ENCODE measurements around the gene PRKCB. TPM values are rescaled to one million over a fixed set of nuclear protein-coding genes. Genes with fewer than 3 reads are reported as not detected.

Gene PRKCB
- total and polyA plus RNA-seq, 2 of the 8 experiments (the other 6 are each of a cell fraction or from before 2014, with no cell fraction given): 7.1 to 12.1 TPM

GRCh38 chr16:23991066-23991465 is 155.3 kb downstream of the PRKCB start:
- H3K4me1 ChIP-seq (replicated peaks in 1 of 4; ENCODE audit: control insufficient read depth in 3 of 4, insufficient read depth in 4 of 4, low read length in 3 of 4): peaks cover 0 to 2% (median 0%) of the 10 kb centered on the region in 4 experiments; a peak in 2 of 7 replicates
- H2BK20ac ChIP-seq (ENCODE audit: low read length): no peak overlapping the region
- no peak overlapping the region for H4K5ac ChIP-seq (ENCODE audit: insufficient read length, low read depth, low read length)
- H3K9ac ChIP-seq (replicated peaks in 1 of 4; ENCODE audit: extremely low read depth in 1 of 4, low read depth in 3 of 4, low read length in 3 of 4): no peak overlapping the region
- H3K27me3 ChIP-seq (replicated peaks in 1 of 4; ENCODE audit: control insufficient read depth in 3 of 4, extremely low read depth in 1 of 4, insufficient read depth in 3 of 4, low read length in 3 of 4): no peaks in the 10 kb centered on the region
- no peak overlapping the region for H2BK120ac ChIP-seq (replicated peaks; ENCODE audit: low read depth, low read length)
- no peak overlapping the region for H3K4me2 ChIP-seq (ENCODE audit: insufficient read depth in 1 of 2, low read depth in 2 of 2, low read length in 2 of 2)
- no peak overlapping the region for H3K27ac ChIP-seq (ENCODE audit: low read depth, low read length)
- H3K18ac ChIP-seq (ENCODE audit: extremely low read depth, low read length): no peak overlapping the region
- H3K23me2 ChIP-seq (ENCODE audit: low read depth, low read length): no peaks in the 10 kb centered on the region
- H4K20me1 ChIP-seq (replicated peaks in 1 of 2; ENCODE audit: control insufficient read depth in 1 of 2, insufficient read depth in 2 of 2, low read length in 2 of 2): no peaks in the 10 kb centered on the region
- H3K4ac ChIP-seq (replicated peaks; ENCODE audit: insufficient read length, low read depth, low read length): no peak overlapping the region
- H2AFZ ChIP-seq (ENCODE audit: low read length): no peak overlapping the region
- no peak overlapping the region for H3K56ac ChIP-seq (replicated peaks; ENCODE audit: insufficient read length, low read depth, low read length)
- H3K14ac ChIP-seq (ENCODE audit: insufficient read length): no peak overlapping the region
- no peaks in the 10 kb centered on the region for H3K9me3 ChIP-seq (ENCODE audit: insufficient read depth in 2 of 2, low read depth in 1 of 2, low read length in 1 of 2)
- no peak overlapping the region for H3K4me3 ChIP-seq (ENCODE audit: extremely low read depth in 1 of 4, insufficient read depth in 2 of 4, low read depth in 3 of 4, low read length in 4 of 4)
- no peaks in the 10 kb centered on the region for H3K79me2 ChIP-seq (ENCODE audit: control insufficient read depth in 1 of 2, insufficient read depth in 2 of 2, low read length in 2 of 2)
- H2BK5ac ChIP-seq (ENCODE audit: low read depth, low read length): no peak overlapping the region
- H3K23ac ChIP-seq (ENCODE audit: insufficient read length): no peak overlapping the region
- no peaks in the 10 kb centered on the region for H3K36me3 ChIP-seq (ENCODE audit: control insufficient read depth in 2 of 4, insufficient read depth in 4 of 4, low read length in 3 of 4)
- H2BK12ac ChIP-seq (ENCODE audit: low read depth, low read length): no peak overlapping the region
- FAIRE-seq: no peak
- POLR2A ChIA-PET (ENCODE audit: partially characterized antibody): no interaction called here
- no peak overlapping the region for H2BK15ac ChIP-seq (ENCODE audit: low read length)
- no peak overlapping the region for H2AK5ac ChIP-seq (ENCODE audit: low read depth, low read length)
- no peak for DNase-seq (ENCODE audit: low read depth in 1 of 2, low spot score in 2 of 2)
- no peaks in the 10 kb centered on the region for H3K79me1 ChIP-seq (ENCODE audit: low read depth, low read length)
- CTCF ChIA-PET (ENCODE audit: partially characterized antibody): interaction anchor here (1.4 to 1.5 kb wide), 2 partner anchors 19 to 154 kb away, joined by 4 to 5 read pairs; no protein-coding TSS in a partner anchor
- no peak overlapping the region for H4K8ac ChIP-seq (ENCODE audit: extremely low read depth, insufficient read depth, low read length)
- no peak overlapping the region for H4K91ac ChIP-seq (replicated peaks; ENCODE audit: insufficient read length, low read length)
- no peak for TF ChIP-seq E2F6 (IDR thresholded peaks at IDR 0.05)
- no peak for TF ChIP-seq TAF1 (IDR thresholded peaks at IDR 0.05; ENCODE audit: low read depth, low read length)
- no peak for TF ChIP-seq NANOG (IDR thresholded peaks at IDR 0.05; ENCODE audit: insufficient read depth, low read depth, low read length, poor library complexity, severe bottlenecking)
- no peak for TF ChIP-seq FOSL1 (IDR thresholded peaks at IDR 0.05; ENCODE audit: insufficient read depth, low read depth, low read length)
- TF ChIP-seq SUZ12 (IDR thresholded peaks at IDR 0.05; ENCODE audit: low read length): no peak
- TF ChIP-seq RNF2 (IDR thresholded peaks at IDR 0.05; ENCODE audit: borderline replicate concordance, low read depth, low read length, missing control alignments, poor library complexity, severe bottlenecking): no peak
- no peak for TF ChIP-seq SP2 (IDR thresholded peaks at IDR 0.05; ENCODE audit: low read length)
- TF ChIP-seq POLR2AphosphoS5 (IDR thresholded peaks at IDR 0.05; ENCODE audit: low read depth, low read length): no peak
- no peak for TF ChIP-seq BACH1 (IDR thresholded peaks at IDR 0.05; ENCODE audit: low read length)
- TF ChIP-seq CTBP2 (IDR thresholded peaks at IDR 0.05; ENCODE audit: borderline replicate concordance, insufficient read depth, insufficient read length, low read length): no peak
- TF ChIP-seq RXRA (IDR thresholded peaks at IDR 0.05; ENCODE audit: insufficient read depth, low read depth, low read length): no peak
- no peak for TF ChIP-seq CHD1 (IDR thresholded peaks at IDR 0.05; ENCODE audit: low read depth, low read length)
